ENCODE data around the gene SORCS1.

GRCh38 chr10:107122703-107123102, 41.8 kb downstream of the SORCS1 start:
- TF ChIP-seq CTCF (IDR thresholded peaks at IDR 0.05) (no peak), SMC3 (IDR thresholded peaks at IDR 0.05; ENCODE audit: low read depth, low read length) (no peak)
